ENCODE results near the gene COL6A2.

COL6A2 gene

DNA sequence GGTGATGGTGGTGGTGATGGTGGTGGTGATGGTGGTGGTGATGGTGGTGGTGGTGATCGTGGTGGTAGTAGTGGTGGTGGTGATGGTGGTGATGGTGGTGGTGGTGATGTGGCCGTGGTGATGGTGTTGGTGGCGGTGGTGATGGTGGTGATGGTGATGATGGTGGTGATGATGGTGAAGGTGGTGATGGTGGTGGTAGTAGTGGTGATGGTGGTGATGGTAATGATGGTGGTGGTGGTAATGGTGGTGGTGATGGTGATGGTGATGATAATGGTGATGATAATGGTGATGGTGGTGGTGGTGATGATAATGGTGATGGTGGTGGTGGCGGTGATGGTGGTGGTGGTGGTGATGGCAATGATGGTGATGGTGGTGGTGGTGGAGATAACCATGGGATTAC, 6.8 kb upstream of the COL6A2 start:
- H3K9me3 Mint-ChIP-seq: peaks cover 39% of the 10 kb centered on the region
- no peak overlapping the region for H3K4me3 Mint-ChIP-seq
- H3K36me3 Mint-ChIP-seq (ENCODE audit: low read depth): peaks cover 1% of the 10 kb centered on the region
- no peaks in the 10 kb centered on the region for H3K27me3 Mint-ChIP-seq (ENCODE audit: low read depth)
- DNase-seq (ENCODE audit: low spot score): no peak
- no peak overlapping the region for H3K27ac Mint-ChIP-seq
- no peaks in the 10 kb centered on the region for H3K4me1 Mint-ChIP-seq (ENCODE audit: low read depth)

DNA sequence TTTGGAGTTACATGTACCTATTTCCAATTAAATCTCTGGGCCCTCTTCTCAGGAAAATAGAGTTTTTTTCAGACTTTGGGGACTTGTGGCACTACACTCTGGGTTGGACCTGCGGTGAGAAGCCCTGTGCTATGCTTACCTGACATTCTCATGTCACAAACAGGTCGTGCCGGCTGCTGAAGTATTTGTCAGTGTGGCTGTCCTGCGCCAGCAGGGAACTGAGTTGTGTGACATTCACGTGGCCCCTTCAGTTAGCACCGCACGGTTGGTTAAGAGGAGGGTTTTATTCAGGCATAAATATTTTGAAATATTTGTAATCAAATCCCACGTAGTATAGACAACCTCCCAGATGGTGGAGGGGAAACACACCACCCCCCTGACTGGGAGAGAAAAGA, 6.3 kb upstream of the COL6A2 start:
- no peaks in the 10 kb centered on the region for H3K4me1 Mint-ChIP-seq (ENCODE audit: low read depth)
- DNase-seq (ENCODE audit: low spot score): no peak
- peaks cover 1% of the 10 kb centered on the region for H3K36me3 Mint-ChIP-seq (ENCODE audit: low read depth)

DNA sequence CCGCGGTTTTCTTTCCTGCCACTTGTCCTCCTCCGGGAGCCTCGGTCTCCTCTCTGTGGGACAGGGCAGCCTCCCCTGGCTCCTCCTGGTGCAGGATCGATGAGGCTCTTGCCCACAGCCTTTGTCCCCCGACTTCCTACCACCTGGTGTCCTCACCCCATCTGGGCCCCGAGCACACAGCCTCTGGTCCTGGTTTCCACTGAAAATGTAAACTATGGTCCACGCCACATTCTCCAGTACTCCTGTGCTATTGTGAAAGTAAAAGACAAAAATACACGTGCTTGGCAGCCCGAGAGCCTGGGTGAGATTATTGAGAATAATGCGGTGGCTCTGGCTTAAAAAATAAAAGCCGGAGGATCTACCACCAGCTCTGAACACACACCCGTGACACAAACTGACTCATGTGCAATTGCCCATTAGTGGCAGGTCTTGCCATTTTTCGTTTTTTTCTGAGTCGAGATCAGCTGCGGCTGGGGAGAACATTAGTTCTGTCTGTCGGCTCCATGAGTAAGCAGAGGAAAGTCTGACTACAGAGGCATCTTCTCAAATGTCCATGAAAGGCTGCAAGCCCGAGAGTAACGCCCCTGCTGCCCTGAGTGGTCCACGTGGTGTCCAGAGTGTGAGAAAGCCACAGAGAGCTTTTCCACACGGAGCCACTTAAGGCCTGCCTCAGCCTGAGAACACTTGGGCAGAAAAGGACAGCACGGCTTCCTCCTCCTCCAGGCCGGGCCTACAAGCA, 5.7 kb upstream of the COL6A2 start:
- no peak overlapping the region for H3K27ac Mint-ChIP-seq
- peaks cover 3% of the 10 kb centered on the region for H3K27me3 Mint-ChIP-seq (ENCODE audit: low read depth)
- no peak for DNase-seq (ENCODE audit: low spot score)
- peaks cover 32% of the 10 kb centered on the region for H3K9me3 Mint-ChIP-seq
- H3K36me3 Mint-ChIP-seq (ENCODE audit: low read depth): peaks cover 1% of the 10 kb centered on the region
- no peak overlapping the region for H3K4me3 Mint-ChIP-seq
- H3K4me1 Mint-ChIP-seq (ENCODE audit: low read depth): no peaks in the 10 kb centered on the region

More for the DNA sequence above, 6.3 kb upstream of the COL6A2 start:
- Mint-ChIP-seq H3K27ac (no peak overlapping the region), H3K27me3 (ENCODE audit: low read depth) (no peaks in the 10 kb centered on the region), H3K9me3 (peaks cover 37% of the 10 kb centered on the region), H3K4me3 (no peak overlapping the region)

DNA sequence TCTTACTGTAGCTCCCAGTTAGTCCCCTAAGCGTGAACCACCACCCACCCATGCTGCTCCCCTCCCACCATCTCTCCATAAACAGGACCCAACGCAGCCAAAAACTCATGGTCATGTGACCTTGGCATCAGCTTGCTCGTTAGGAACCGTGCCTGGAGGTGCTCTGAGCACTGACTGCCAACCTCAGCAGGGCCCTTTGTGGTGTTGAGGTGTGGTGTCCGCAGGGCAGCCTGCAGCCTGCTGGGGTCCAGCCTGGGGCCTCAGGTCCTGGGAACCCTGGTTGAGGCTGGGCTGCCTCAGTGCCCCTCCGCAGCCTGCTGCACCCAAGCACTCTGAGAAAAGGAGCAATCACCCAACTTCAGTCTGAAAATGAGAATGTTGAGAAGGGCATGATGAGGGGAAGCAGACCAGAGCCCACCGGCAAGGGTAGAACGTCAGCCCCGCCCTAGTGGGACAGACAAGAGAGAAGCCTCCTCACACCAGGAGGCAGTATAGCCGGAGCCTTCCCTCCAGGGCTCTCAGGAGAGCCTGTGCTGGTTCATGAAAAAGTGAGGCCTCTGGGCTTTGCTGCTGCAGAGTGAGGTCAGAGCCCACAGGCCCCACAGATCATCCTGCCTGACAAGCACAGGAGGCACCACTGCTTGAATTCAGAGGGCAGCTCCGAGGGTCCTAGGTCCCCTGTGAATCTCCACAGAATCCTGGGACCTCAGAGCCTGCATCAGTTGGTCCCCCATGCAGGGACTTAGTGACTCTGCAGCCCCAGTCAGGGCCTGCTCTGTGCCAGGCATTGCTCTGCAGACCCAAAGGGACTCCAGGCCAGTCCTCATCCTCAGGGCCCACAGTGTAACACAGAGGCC, 4.9 kb upstream of the COL6A2 start:
- Mint-ChIP-seq H3K36me3 (ENCODE audit: low read depth) (peaks cover 1% of the 10 kb centered on the region), H3K4me1 (ENCODE audit: low read depth) (no peaks in the 10 kb centered on the region), H3K27me3 (ENCODE audit: low read depth) (peaks cover 3% of the 10 kb centered on the region), H3K27ac (no peak overlapping the region), H3K4me3 (no peak overlapping the region), H3K9me3 (peaks cover 30% of the 10 kb centered on the region)
- DNase-seq (ENCODE audit: low spot score): no peak

DNA sequence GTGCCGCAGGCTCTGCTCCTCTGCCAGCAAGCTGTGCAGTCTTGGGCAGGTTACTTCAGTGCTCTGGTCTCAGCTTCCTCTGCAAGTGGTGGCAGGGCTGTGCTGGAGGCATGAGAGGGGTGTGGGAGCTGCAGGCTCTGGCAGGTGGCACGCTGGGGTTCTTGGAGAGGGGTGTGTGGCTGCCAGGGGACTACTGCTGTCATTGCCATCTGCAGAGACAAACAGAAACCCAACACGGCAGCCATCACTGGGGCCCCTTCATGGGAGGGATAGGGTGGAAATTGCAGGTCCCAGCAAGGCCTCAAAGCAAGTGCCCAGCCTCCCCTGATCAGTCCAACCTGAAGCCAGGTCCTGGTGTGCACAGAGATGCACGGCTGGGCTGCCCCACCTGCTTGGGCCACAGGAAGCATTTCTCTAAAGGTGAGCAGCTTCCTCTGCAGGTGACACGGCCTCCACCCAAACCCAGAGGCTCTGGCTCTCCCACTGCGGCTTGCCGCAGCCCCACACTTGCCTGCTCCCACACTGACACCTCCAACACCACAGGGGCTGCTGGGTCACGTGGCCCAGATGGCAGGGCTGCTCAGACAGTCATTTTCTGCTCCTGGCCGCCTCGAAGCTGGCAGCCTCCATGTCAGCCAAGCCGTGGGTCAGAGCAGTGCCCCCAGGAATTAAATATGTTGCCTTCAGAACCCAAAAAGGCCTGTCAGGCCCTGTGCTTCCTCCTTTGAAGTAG, 4.1 kb upstream of the COL6A2 start:
- no peaks in the 10 kb centered on the region for H3K4me1 Mint-ChIP-seq (ENCODE audit: low read depth)
- peaks cover 22% of the 10 kb centered on the region for H3K9me3 Mint-ChIP-seq
- DNase-seq (ENCODE audit: low spot score): no peak
- H3K27me3 Mint-ChIP-seq (ENCODE audit: low read depth): peaks cover 4% of the 10 kb centered on the region
- H3K4me3 Mint-ChIP-seq: no peak overlapping the region
- no peak overlapping the region for H3K27ac Mint-ChIP-seq
- peaks cover 1% of the 10 kb centered on the region for H3K36me3 Mint-ChIP-seq (ENCODE audit: low read depth)

DNA sequence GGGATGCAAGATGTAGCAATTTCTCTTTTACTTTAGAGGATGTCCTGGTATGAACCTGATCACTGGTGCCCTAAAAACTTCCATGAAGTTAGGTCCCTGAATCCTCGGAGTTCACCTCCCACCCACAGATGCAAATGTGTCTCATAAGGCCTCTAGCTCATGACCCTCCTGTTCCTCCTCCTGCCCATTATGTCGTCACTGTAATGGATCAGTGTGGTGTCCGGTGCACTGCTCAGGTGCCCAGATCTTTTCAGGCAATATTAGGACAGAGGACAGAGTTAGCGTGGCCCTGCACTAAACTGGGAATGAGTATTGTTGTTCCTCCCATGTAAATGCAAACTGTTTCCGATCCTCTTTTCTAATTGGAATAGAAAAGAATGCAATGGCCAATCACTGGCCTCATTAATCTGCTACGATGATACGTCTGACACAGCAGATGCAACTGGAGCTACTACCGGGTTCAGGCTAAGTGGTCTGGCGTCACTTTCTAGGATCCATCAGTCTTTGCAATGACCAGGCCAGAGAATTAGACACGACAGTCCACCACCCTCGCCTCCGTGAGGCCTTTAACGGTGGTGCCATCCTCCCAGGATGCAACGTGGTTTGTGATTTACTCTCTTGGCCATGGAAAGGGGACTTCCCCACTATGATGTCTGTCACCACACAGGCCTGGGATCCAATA, 3.4 kb upstream of the COL6A2 start:
- no peak for DNase-seq (ENCODE audit: low spot score)
- Mint-ChIP-seq H3K27me3 (ENCODE audit: low read depth) (peaks cover 7% of the 10 kb centered on the region), H3K27ac (no peak overlapping the region), H3K9me3 (peaks cover 18% of the 10 kb centered on the region), H3K36me3 (ENCODE audit: low read depth) (peaks cover 1% of the 10 kb centered on the region), H3K4me3 (no peak overlapping the region), H3K4me1 (ENCODE audit: low read depth) (peaks cover 1% of the 10 kb centered on the region)

DNA sequence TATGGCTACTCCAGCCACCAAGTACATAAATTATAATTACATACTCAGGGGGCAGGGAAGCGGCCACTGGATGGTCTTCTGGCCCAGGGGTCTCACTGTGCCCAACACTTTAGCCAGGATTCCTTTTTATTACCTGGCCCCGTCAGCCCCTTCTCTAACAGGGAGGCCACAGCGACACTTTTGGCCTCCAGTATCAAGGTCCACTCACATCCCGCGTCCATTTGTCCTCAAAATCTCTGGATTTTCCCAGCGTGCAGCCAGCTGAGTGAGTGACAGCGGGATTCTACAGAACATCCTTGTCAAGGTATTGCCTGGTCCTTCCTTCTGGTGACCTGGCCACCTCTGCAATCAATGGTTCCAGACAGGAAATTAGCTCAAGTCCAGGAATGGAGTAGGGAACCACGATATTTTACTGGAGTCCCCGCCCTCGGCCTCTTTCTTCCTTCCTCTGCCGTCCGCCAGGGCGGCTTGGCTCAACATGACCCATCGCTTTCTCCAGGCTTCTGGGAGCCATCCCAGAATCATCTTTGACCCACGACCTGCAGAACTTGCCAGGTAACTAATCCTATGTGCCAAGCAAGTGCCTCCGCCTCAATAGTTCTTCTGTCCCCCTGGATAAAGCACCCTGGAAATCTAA, 2.7 kb upstream of the COL6A2 start:
- no peak overlapping the region for H3K27ac Mint-ChIP-seq
- H3K9me3 Mint-ChIP-seq: peaks cover 11% of the 10 kb centered on the region
- H3K27me3 Mint-ChIP-seq (ENCODE audit: low read depth): peaks cover 12% of the 10 kb centered on the region
- H3K4me1 Mint-ChIP-seq (ENCODE audit: low read depth): peaks cover 1% of the 10 kb centered on the region
- H3K4me3 Mint-ChIP-seq: no peak overlapping the region
- peak; percentile 1 for DNase-seq (ENCODE audit: low spot score)
- H3K36me3 Mint-ChIP-seq (ENCODE audit: low read depth): peaks cover 1% of the 10 kb centered on the region

DNA sequence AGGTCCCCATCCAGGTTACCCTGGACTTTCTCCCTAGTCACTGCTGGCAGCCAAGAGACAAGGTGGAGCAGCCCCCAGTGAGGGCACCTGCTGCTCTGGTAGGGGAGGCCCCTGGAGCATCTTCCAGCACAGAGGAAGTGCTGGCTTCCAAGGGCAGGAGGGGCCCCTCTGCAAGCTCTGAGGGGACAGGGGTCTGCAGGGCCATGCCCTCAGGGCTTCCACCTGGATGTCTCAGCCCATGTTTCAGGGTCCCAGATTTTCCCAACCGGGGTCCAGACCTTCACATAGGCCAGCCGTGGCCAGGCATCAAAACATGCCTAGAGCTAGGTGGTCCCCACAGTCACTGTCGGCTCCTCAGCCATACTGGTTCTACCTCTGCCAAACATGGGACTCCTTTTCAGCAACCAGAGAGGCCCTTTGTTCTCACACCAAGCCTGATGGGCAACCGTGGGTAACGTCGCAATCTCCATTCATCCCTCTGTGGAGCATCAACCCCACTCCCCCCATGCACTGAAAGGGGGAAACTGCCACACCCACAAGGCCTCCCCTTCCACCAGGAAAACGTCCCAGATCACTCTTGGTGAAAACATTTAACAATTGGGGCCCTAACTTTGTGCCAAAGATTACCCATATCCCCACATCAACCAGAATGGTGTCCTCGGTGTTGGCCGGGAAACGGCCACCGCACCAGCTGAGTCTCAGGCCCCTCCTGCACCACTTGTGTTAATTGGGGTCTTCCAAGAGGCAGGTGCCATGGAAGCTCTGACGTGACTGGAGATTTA, 1.9 kb upstream of the COL6A2 start:
- Mint-ChIP-seq H3K36me3 (ENCODE audit: low read depth) (no peaks in the 10 kb centered on the region), H3K27ac (no peak overlapping the region), H3K27me3 (ENCODE audit: low read depth) (peaks cover 20% of the 10 kb centered on the region), H3K4me3 (no peak overlapping the region), H3K9me3 (peaks cover 5% of the 10 kb centered on the region), H3K4me1 (ENCODE audit: low read depth) (peaks cover 1% of the 10 kb centered on the region)
- peak; percentile 2 for DNase-seq (ENCODE audit: low spot score)

DNA sequence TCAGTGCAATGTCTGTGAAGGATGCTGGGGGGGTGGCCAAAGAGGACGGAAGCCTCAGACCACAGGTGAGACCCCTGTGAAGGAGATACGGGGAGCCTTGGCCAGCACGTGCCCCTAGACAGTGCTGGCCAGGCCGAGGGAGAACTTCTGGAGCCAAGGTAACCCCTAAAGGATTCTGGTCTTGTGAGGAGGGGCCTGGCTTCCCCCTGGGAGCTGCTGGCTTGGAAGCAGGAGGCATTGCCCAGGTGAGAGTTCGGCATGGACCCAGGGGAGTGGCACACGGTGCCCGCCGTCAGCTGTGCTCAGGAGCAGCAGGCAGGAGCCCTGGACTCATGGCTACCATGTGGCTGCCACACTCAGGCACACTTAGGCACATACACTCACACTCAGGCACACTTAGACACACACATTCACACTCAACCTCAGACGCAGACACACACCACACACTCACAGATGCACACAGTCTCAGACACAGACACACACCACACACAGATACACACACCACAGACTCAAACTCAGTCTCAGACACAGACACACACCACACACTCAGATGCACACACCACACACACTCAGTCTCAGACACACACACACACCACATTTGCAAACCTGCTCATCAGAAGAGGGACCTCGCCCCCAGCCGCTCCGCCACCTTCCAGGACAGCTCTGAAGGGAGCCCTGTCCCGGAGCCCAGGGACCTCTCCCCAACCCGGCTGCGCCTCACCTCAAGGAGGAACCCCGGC, 1.1 kb upstream of the COL6A2 start:
- peaks cover 28% of the 10 kb centered on the region for H3K27me3 Mint-ChIP-seq (ENCODE audit: low read depth)
- H3K4me3 Mint-ChIP-seq: peak overlapping the region; percentile 44
- H3K9me3 Mint-ChIP-seq: no peaks in the 10 kb centered on the region
- DNase-seq (ENCODE audit: low spot score): peak; percentile 2
- H3K4me1 Mint-ChIP-seq (ENCODE audit: low read depth): peaks cover 1% of the 10 kb centered on the region
- no peak overlapping the region for H3K27ac Mint-ChIP-seq
- H3K36me3 Mint-ChIP-seq (ENCODE audit: low read depth): no peaks in the 10 kb centered on the region

DNA sequence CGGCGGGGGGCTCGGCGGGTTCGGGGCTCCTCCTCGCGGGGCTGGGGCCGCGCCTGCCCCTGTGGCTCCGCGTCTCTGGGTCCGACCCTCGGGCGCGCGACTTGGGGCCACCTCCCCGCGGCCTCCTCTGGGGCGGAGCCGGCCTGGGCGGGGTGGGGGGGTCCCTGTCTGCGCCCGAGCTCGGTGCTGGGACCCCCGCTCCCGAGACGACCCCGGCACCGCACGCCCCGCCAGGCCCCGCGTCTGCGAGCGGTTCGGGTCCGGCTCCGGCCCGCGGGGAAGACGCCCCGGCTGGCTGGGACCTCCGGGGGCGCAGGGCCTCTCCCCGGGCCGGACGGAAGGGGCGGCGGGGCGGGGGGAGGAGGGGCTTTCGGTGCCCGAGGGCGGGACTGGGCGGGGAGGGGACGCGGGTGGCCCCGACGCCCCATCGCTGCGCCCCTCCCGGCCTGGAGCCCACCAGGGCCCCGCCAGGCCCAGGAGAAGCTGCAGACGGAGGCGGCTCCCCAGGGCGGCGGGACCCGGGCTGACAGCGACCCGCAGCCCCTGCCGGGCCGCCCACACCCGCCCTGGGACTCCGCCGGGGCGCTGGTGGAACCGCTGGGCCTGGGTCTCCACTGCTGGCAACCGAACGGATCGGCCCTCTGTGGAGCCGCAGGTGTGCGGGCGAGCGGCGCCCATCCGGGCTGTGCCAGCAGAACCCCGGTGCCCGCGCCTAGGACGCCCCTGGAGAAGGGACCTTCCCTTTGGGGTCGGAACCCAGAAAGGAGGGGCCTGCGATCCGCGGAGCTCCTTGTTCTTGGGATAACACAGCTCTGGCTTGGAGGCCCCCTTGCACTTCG, 610 bp downstream of the COL6A2 start:
- peaks cover 13% of the 10 kb centered on the region for H3K9me3 Mint-ChIP-seq
- peaks cover 1% of the 10 kb centered on the region for H3K4me1 Mint-ChIP-seq (ENCODE audit: low read depth)
- H3K27ac Mint-ChIP-seq: no peak overlapping the region
- peaks cover 42% of the 10 kb centered on the region for H3K27me3 Mint-ChIP-seq (ENCODE audit: low read depth)
- DNase-seq (ENCODE audit: low spot score): peak; percentile 3
- H3K4me3 Mint-ChIP-seq: no peak overlapping the region
- peaks cover 3% of the 10 kb centered on the region for H3K36me3 Mint-ChIP-seq (ENCODE audit: low read depth)

DNA sequence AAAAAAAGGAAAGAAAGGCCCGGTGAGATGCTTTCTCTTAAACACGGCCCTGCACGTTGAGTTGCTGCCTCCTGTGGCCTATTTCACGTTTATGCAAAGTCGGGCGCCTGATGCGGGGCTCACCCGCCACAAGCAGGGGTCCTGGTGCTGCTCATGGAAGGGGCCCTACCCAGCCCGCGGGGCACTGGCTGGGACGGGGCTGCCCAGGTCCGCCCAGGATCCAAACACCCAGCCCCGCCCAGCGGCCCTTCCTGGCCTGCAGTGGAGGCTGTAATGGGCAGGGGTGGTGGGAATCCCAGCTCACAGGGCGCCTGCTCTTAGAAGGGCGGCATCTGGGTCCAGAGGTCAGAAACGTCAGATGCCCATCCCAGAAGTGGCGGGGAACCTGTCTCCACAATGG, 1.6 kb downstream of the COL6A2 start:
- H3K4me1 Mint-ChIP-seq (ENCODE audit: low read depth): peaks cover 1% of the 10 kb centered on the region
- peaks cover 3% of the 10 kb centered on the region for H3K36me3 Mint-ChIP-seq (ENCODE audit: low read depth)
- no peak overlapping the region for H3K27ac Mint-ChIP-seq
- H3K27me3 Mint-ChIP-seq (ENCODE audit: low read depth): peaks cover 51% of the 10 kb centered on the region
- H3K9me3 Mint-ChIP-seq: peaks cover 15% of the 10 kb centered on the region
- no peak overlapping the region for H3K4me3 Mint-ChIP-seq
- peak; percentile 2 for DNase-seq (ENCODE audit: low spot score)
